H9 (cell line): Measurements from ENCODE around the gene PDHB. TPM values are rescaled to one million over a fixed set of nuclear protein-coding genes. Genes with fewer than 3 reads are reported as not detected.

Experiments used
- DNase-seq: peaks from one replicate; pipeline ENCODE4 v3.0.0-alpha.2; 2017
- H2AFZ ChIP-seq: one replicate; pipeline ENCODE4 v1.6.1; 2013; ENCODE audit warnings: mild to moderate bottlenecking, low read length, control low read depth, moderate library complexity
- H2AK5ac ChIP-seq: 2 replicates; pipeline ENCODE4 v1.6.1; 2013; ENCODE audit warnings: low read length, control low read depth, mixed read lengths; ENCODE audit not compliant: insufficient read length
- H2BK120ac ChIP-seq: one replicate; pipeline ENCODE4 v1.6.1; 2013; ENCODE audit warnings: low read depth, mild to moderate bottlenecking, low read length, control low read depth, inconsistent platforms; ENCODE audit not compliant: poor library complexity, severe bottlenecking
- H2BK12ac ChIP-seq: 2 replicates; pipeline ENCODE4 v1.6.1; 2013; ENCODE audit warnings: low read length, control low read depth, mixed read lengths, low read depth; ENCODE audit not compliant: insufficient read length
- H2BK15ac ChIP-seq: 2 replicates; pipeline ENCODE4 v1.6.1; 2013; ENCODE audit warnings: low read depth, low read length, control low read depth
- H2BK20ac ChIP-seq: one replicate; pipeline ENCODE4 v1.6.1; 2013; ENCODE audit warnings: low read depth, mild to moderate bottlenecking, low read length, control low read depth, inconsistent platforms; ENCODE audit not compliant: poor library complexity, severe bottlenecking
- H2BK5ac ChIP-seq: 2 replicates; pipeline ENCODE4 v1.6.1; 2013; ENCODE audit warnings: low read length, control low read depth, mixed read lengths; ENCODE audit not compliant: insufficient read length
- H3K14ac ChIP-seq: 2 replicates; pipeline ENCODE4 v1.6.1; 2013; ENCODE audit warnings: low read length, control low read depth; ENCODE audit not compliant: insufficient read depth
- H3K18ac ChIP-seq: 2 replicates; pipeline ENCODE4 v1.6.1; 2013; ENCODE audit warnings: low read depth, mild to moderate bottlenecking, mixed read lengths, low read length, control low read depth; ENCODE audit not compliant: insufficient read length
- H3K23ac ChIP-seq: 2 replicates; pipeline ENCODE4 v1.6.1; 2013; ENCODE audit warnings: low read length, control low read depth, mixed read lengths, low read depth; ENCODE audit not compliant: insufficient read length
- H3K23me2 ChIP-seq: 2 replicates; pipeline ENCODE4 v1.6.1; 2013; ENCODE audit warnings: low read depth, mild to moderate bottlenecking, mixed read lengths, low read length, control low read depth; ENCODE audit not compliant: insufficient read length, poor library complexity, severe bottlenecking
- H3K27ac ChIP-seq: 2 replicates; pipeline ENCODE4 v1.5.1; 2013; ENCODE audit warnings: low read length, control low read depth, mixed read lengths, low read depth; ENCODE audit not compliant: insufficient read length
- H3K27me3 ChIP-seq: 2 replicates; pipeline ENCODE4 v1.6.1; 2013; ENCODE audit warnings: low read length, control low read depth, inconsistent platforms; ENCODE audit not compliant: insufficient read depth
- H3K4ac ChIP-seq: 2 replicates; pipeline ENCODE4 v1.6.1; 2013; ENCODE audit warnings: low read depth, mild to moderate bottlenecking, control low read depth, inconsistent platforms, low read length, moderate library complexity
- H3K4me1 ChIP-seq: 2 replicates; pipeline ENCODE4 v1.6.1; 2013; ENCODE audit warnings: low read length, control low read depth, inconsistent platforms; ENCODE audit not compliant: insufficient read depth
- H3K4me2 ChIP-seq: 2 replicates; pipeline ENCODE4 v1.6.1; 2013; ENCODE audit warnings: low read length, control low read depth, mixed read lengths; ENCODE audit not compliant: insufficient read length, insufficient read depth
- H3K56ac ChIP-seq: 2 replicates; pipeline ENCODE4 v1.6.1; 2013; ENCODE audit warnings: low read depth, mild to moderate bottlenecking, mixed read lengths, low read length, control low read depth; ENCODE audit not compliant: insufficient read length
- H3K79me1 ChIP-seq: 2 replicates; pipeline ENCODE4 v1.6.1; 2013; ENCODE audit warnings: low read depth, mild to moderate bottlenecking, moderate library complexity, low read length, control low read depth, inconsistent platforms; ENCODE audit not compliant: insufficient read depth, poor library complexity, severe bottlenecking
- H3K79me2 ChIP-seq: 2 replicates; pipeline ENCODE4 v1.6.1; 2013; ENCODE audit warnings: low read length, control low read depth, inconsistent platforms; ENCODE audit not compliant: insufficient read depth
- H3K9ac ChIP-seq: 2 replicates; pipeline ENCODE4 v1.6.1; 2013; ENCODE audit warnings: low read length, control low read depth, mixed read lengths; ENCODE audit not compliant: insufficient read length; ENCODE audit errors: extremely low read depth
- H3K9me3 ChIP-seq: one replicate; pipeline ENCODE4 v1.6.1; 2013; ENCODE audit warnings: low read depth, low read length, inconsistent platforms; ENCODE audit not compliant: control insufficient read depth
- H3T11ph ChIP-seq: one replicate; pipeline ENCODE4 v1.6.1; 2013; ENCODE audit warnings: mild to moderate bottlenecking, low read length, control low read depth, inconsistent platforms
- H4K20me1 ChIP-seq: one replicate; pipeline ENCODE4 v1.6.1; 2013; ENCODE audit not compliant: control insufficient read depth, insufficient read length, insufficient read depth
- H4K5ac ChIP-seq: 2 replicates; pipeline ENCODE4 v1.6.1; 2013; ENCODE audit warnings: low read depth, mild to moderate bottlenecking, mixed read lengths, low read length, control low read depth; ENCODE audit not compliant: insufficient read length
- H4K8ac ChIP-seq: replicated peaks from 2 replicates; pipeline ENCODE4 v1.6.1; 2013; ENCODE audit warnings: low read length, control low read depth, mixed read lengths, low read depth; ENCODE audit not compliant: insufficient read length
- H4K91ac ChIP-seq: 2 replicates; pipeline ENCODE4 v1.6.1; 2013; ENCODE audit warnings: low read depth, mild to moderate bottlenecking, moderate library complexity, mixed read lengths, low read length, control low read depth; ENCODE audit not compliant: insufficient read length
- H3K27ac Mint-ChIP-seq, 3 experiments: 2 replicates in 2 of 3; 3 replicates in 1 of 3; pipeline ENCODE4 v1.8.0; 2020 to 2021; ENCODE audit warnings: mixed read lengths in 3 of 3, mild to moderate bottlenecking in 1 of 3, moderate library complexity in 1 of 3
- H3K27me3 Mint-ChIP-seq: 2 replicates; pipeline ENCODE4 v1.8.0; 2021; ENCODE audit warnings: low read depth, mild to moderate bottlenecking, moderate library complexity, mixed read lengths
- H3K36me3 Mint-ChIP-seq, 3 experiments: 2 replicates in 2 of 3; 3 replicates in 1 of 3; pipeline ENCODE4 v1.8.0; 2020 to 2021; ENCODE audit warnings: low read depth in 3 of 3, mixed read lengths in 3 of 3; ENCODE audit not compliant: insufficient read depth in 1 of 3
- H3K4me1 Mint-ChIP-seq, 2 experiments: 2 replicates each; pipeline ENCODE4 v1.8.0; 2020; ENCODE audit warnings: mixed read lengths in 2 of 2
- H3K4me3 Mint-ChIP-seq, 2 experiments: 2 replicates in 1 of 2; 3 replicates in 1 of 2; pipeline ENCODE4 v1.8.0; 2020 to 2021; ENCODE audit warnings: mild to moderate bottlenecking in 2 of 2, mixed read lengths in 2 of 2, moderate library complexity in 1 of 2
- H3K9me3 Mint-ChIP-seq, 2 experiments: 2 replicates in 1 of 2; 3 replicates in 1 of 2; pipeline ENCODE4 v1.8.0; 2020; ENCODE audit warnings: mild to moderate bottlenecking in 2 of 2, mixed read lengths in 2 of 2, moderate library complexity in 1 of 2
- WGBS: extraction: QIAGEN DNeasy Blood & Tissue Kit; methylation state at CpG from one replicate; pipeline ENCODE4 v1.1.7; 2013; ENCODE audit warnings: missing lambda C conversion rate, low lambda C conversion rate, mixed read lengths; ENCODE audit not compliant: insufficient read length; ENCODE audit errors: extremely low coverage; 5-methylcytosine and 5-hydroxymethylcytosine counted together
- total RNA-seq: library from RNA; stranded (reverse); gene quantifications from 2 replicates; pipeline ENCODE4 v1.2.1, GENCODE V29; 2021
- TF ChIP-seq, protein P1 (sequence below): fragments of 200-600 bp; sonication (generic); conservative IDR thresholded peaks from 3 replicates; pipeline ENCODE4 v1.8.0; 2021; ENCODE audit warnings: antibody characterized with exemption, mild to moderate bottlenecking

Gene PDHB
- total RNA-seq, 1 experiment from 2014 or later: 132 TPM

DNA sequence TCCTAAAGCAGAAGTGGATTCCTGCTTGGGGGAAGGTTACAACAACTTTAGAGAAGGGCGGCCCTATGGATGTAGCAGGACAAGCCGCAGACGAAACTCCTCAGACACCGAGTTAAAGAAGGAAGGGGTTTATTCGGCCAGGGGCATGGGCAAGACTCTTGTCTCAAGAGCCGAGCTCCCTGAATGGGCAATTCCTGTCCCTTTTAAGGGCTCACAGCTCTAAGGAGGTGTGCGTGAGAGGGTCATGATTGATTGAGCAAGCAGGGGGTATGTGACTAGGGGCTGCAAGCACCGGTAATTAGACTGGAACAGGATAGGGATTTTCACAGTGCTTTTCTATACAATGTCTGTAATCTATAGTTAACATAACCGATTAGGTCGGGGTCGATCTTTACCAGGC is 879 bp upstream of the PDHB start:
- H2BK15ac ChIP-seq: no peak overlapping the region
- Mint-ChIP-seq H3K27me3 (no peaks in the 10 kb centered on the region; the same call in 1 of the 2 replicates), H3K36me3 (peaks cover 25% of the 10 kb centered on the region in 3 experiments), H3K4me1 (peaks cover 33 to 38% of the 10 kb centered on the region in 2 experiments), H3K9me3 (no peaks in the 10 kb centered on the region), H3K4me3 (peak overlapping the region; percentile 76 to 92; a peak in 4 of 5 replicates), H3K27ac (peak overlapping the region; percentile 90 to 98 (median 96))
- H3T11ph ChIP-seq: no peak overlapping the region
- no peaks in the 10 kb centered on the region for H3K79me1 ChIP-seq
- peak; percentile 60 for DNase-seq
- H2AK5ac ChIP-seq: peak overlapping the region; percentile 7
- peak overlapping the region; percentile 2; the same call in 1 of the 2 replicates for H3K14ac ChIP-seq
- peak overlapping the region; percentile 28 for H3K27ac ChIP-seq
- H2AFZ ChIP-seq: no peak overlapping the region
- H4K20me1 ChIP-seq: no peaks in the 10 kb centered on the region
- H3K23ac ChIP-seq: no peak overlapping the region
- no CpG with 5 or more reads among the region's 11 CpGs for WGBS
- no peaks in the 10 kb centered on the region for H3K27me3 ChIP-seq
- no peak overlapping the region for H2BK5ac ChIP-seq
- H3K4me2 ChIP-seq: peak overlapping the region; percentile 38
- no peaks in the 10 kb centered on the region for H3K23me2 ChIP-seq
- H3K56ac ChIP-seq: no peak overlapping the region
- no peaks in the 10 kb centered on the region for H3K9me3 ChIP-seq
- H4K8ac ChIP-seq: no peak overlapping the region
- H4K91ac ChIP-seq: peak overlapping the region; percentile 79
- H3K18ac ChIP-seq: peak overlapping the region; percentile 36
- peaks cover 1% of the 10 kb centered on the region; the same call in 1 of the 2 replicates for H3K79me2 ChIP-seq
- H3K9ac ChIP-seq: no peak overlapping the region
- no peak overlapping the region for H2BK20ac ChIP-seq
- TF ChIP-seq, protein P1, sequence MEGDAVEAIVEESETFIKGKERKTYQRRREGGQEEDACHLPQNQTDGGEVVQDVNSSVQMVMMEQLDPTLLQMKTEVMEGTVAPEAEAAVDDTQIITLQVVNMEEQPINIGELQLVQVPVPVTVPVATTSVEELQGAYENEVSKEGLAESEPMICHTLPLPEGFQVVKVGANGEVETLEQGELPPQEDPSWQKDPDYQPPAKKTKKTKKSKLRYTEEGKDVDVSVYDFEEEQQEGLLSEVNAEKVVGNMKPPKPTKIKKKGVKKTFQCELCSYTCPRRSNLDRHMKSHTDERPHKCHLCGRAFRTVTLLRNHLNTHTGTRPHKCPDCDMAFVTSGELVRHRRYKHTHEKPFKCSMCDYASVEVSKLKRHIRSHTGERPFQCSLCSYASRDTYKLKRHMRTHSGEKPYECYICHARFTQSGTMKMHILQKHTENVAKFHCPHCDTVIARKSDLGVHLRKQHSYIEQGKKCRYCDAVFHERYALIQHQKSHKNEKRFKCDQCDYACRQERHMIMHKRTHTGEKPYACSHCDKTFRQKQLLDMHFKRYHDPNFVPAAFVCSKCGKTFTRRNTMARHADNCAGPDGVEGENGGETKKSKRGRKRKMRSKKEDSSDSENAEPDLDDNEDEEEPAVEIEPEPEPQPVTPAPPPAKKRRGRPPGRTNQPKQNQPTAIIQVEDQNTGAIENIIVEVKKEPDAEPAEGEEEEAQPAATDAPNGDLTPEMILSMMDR: no peak
- no peak overlapping the region for H2BK120ac ChIP-seq
- H3K4ac ChIP-seq: peak overlapping the region; percentile 37; the same call in 1 of the 2 replicates
- no peak overlapping the region for H4K5ac ChIP-seq
- H2BK12ac ChIP-seq: peak overlapping the region; percentile 75
- H3K4me1 ChIP-seq: peaks cover 9% of the 10 kb centered on the region; the same call in 1 of the 2 replicates
